Inferior parietal cortex (tissue), 1 donor: ENCODE data around the gene FXYD5.

Experiments used
- DNase-seq: peaks from one replicate; pipeline ENCODE4 v3.0.0-alpha.2; 2016; ENCODE audit errors: extremely low spot score

FXYD5 gene, protein sequence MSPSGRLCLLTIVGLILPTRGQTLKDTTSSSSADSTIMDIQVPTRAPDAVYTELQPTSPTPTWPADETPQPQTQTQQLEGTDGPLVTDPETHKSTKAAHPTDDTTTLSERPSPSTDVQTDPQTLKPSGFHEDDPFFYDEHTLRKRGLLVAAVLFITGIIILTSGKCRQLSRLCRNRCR

GRCh38 chr19:35154525-35155406 lies at the start of gene FXYD5:
TSS of gene FXYD5 (plus strand) at chr19:35154735. CDS start at chr19:35155551, 816 bp downstream.
- DNase-seq = no peak

- DNase-seq = no peak
Measured at GRCh38 chr19:35105047-35105410, 49.5 kb upstream of the FXYD5 start.

- DNase-seq = no peak
Measured at GRCh38 chr19:35105411-35106290, 48.9 kb upstream of the FXYD5 start.

- DNase-seq = peak; percentile 51
Measured at GRCh38 chr19:35106291-35106583, 48.3 kb upstream of the FXYD5 start.

DNA sequence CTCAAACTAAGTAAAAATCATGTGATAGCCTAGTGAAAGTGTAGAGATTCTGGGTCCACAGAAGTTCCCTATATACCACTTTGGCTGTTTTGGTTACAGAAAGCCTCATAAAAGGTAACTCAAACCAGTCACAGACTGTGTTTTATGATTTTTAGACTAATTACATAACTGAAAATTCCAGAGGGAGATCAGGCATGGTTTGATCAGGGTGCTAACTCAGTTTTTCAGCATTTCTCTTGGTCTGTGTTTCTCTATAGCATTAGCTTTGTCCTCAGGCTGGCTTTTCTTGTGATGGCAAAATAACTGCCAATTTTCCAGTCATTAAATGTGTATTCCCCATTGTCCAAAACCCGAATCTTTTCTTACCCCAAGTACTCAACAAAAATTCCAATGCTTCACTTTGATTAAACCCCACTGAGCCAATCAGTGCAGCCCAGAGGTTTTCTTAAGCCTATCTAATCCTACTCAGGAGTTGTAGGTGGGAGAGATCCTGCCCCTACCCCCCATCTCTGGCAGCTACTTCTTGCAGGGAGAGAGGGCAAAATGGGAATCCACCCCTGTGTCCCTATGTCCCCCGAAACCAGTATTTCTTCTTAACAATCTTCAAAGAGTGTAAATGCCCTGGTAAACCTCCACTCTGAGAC lies 47.5 kb upstream of the FXYD5 start:
- DNase-seq = peak; percentile 43

- peak; percentile 89 for DNase-seq
Measured at GRCh38 chr19:35107545-35107944, 47.0 kb upstream of the FXYD5 start.

DNA sequence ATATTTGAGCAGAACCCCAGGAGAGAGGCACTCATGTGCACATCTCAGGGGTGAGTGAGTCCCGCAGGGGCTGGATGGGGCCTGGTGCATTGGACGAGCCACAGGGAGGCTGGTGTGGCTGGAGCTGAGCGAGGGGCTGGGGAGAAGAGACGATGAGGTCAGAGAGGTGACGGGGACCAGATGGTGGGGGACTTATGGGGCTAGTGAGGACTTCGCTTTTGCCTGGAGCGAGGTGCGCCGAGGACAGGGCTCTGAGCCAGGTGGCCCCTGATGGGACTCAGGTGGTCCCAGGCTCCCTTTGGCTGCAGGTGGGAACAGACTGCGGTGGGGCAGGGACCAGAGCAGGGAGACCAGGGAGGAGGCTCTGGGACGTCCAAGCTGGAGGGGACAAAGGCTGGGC lies 45.8 kb upstream of the FXYD5 start:
- DNase-seq = no peak

DNA sequence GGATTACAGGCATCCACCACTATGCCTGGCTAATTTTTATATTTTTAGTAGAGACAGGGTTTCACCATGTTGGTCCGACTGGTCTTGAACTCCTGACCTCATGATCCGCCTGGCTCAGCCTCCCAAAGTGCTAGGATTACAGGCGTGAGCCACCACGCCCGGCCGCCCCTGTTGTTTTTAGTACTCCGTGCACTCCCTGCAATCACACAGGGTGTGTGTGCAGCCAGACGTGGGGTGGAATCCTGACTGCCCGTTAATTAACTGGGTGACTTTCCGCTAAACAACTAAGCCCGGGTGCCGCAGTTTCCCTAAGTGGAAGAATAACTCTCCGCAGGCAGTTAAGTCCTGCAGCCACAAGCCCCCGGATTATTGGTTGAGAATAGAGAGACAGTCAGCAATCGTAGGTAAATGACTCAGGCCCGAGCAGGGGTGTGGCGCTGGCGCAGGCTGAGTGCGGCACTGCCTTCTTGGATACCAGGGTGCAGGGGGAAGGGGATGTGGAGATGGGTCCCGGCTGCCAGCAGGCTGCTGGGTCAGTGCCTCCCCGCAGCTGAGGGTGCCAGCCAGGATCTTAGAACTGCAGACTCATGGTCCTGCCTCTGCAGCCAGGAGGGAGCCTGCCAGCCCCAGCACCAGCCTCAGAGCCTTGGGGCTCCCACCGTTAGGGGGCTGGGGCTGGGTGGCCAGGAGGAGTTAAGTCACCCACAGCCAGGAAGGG lies 45.0 kb upstream of the FXYD5 start:
- no peak for DNase-seq

DNA sequence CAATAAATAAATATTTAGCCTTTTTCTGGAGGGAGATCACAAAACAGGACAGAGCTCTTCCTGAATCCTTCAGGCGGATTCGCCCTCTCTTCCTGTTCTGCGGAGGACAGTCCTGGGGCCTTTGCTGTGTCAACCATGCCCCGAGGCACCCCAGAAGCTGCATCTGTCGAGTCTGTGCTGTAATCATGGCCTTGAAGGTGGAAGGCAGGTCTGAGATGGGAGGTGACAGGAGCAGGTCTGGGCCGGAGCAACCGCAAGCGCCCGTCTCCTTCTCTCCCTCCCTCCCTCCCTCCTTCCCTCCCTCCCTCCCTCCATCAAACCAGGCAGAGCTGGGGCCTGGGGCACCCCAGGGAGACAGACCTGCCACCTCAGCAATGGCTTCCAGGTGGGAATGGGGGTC lies 43.6 kb upstream of the FXYD5 start:
- DNase-seq = no peak

GRCh38 chr19:35112995-35113688 lies 41.4 kb upstream of the FXYD5 start:
- DNase-seq = no peak

DNA sequence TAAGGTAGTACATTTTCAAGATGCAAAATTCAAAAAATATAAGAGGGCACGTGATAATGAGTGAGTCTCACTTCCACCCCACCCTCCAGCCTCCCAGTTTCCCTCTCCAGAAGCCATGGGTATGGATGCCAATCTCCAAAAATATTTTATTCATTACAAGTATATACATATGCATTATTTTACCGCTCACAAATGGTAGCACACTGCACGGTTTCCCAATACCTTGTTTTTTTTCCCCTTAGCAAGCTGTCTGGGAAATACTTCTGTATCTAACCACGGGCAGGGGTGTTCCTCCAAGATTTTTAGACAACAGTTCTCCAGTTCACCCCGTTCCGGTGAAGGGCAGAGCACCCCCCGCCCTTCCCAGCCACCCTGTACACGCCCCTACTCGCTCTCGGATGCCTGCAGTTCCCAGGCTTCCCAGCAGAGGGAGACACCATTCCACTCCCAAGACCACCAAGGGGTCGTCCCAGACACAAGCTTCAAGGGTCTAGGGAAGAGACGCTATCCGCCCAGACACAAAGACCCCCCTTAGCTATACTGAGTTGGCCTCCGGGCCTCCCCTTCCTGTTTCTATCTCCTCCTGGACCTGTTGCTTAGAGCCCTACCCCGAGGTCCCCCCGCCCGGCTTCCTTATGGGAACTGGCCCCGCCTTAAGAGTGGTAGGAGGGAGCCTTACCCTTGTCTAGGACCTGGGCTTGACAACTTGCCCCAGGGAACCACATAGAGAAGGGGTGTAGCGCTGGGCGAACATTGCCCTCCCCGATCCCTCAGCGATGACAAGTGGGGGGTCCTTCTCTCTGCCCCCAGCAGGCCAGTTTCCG lies 40.0 kb upstream of the FXYD5 start:
- DNase-seq = peak; percentile 85

DNA sequence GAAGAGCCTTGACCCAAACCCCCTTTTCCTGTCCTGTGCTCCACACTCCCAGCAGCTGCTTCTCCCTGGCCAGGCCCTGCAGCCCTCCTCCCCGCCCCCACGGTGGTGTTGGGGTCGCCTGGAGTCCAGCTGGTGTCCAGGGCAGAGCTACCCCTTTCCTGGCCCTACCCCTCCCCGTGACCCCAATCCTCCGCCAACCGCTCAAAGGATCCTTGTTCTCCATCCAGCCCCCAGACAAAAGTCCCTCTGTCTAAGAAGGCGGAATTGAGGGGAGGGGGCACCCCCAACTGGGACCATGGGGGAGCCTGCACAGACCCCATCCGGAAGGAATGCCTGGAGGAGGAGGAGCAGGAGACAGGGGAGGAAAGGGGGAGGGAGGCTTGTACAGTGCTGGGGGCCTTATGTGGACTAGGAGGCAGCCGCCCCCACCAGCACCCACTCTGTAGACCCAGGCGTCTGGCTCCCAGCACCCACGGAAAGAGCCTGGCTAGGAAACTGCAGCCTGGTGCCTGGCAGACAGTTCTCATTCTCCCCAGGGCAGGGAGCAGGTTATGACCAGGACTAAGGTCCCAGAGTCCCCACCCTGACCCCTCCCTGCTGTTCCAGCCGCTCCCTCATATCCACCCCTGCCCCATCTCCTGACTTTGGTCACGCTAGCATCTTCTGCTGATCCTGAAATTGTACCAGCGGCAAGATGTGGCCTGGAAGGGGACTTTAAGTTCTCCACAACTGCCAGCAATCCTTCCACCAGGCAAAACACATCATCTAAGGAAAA lies 39.2 kb upstream of the FXYD5 start, which contains the start of gene FXYD3:
Gene FXYD3, plus strand, starts transcription at position 647 of the 775 bp plus-strand sequence. CDS start 3,554 bp downstream, outside the sequence.
- no peak for DNase-seq

- no peak for DNase-seq
Measured at GRCh38 chr19:35116072-35116801, 38.3 kb upstream of the FXYD5 start.

DNA sequence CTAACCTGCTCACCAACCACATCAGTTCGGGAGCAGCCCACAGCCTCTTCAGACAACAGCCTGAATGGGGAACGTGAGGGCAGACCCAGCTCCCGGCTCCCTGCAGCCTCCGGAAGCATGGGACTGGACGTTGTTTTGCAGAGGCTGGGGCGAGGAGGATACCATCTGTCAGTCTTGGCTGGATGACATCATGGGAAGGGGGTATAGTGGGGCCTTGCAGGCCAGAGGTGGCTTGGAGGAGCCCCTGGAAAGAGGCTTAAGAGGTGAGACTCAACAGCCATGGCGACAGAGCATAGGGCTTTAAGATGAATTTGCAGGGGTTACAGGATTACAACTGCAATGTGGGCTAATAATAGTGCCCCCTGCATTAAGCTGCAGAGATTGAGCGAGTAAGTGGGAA lies 37.4 kb upstream of the FXYD5 start:
- DNase-seq = no peak

- DNase-seq = no peak
Measured at GRCh38 chr19:35117799-35118198, 36.7 kb upstream of the FXYD5 start.

DNA sequence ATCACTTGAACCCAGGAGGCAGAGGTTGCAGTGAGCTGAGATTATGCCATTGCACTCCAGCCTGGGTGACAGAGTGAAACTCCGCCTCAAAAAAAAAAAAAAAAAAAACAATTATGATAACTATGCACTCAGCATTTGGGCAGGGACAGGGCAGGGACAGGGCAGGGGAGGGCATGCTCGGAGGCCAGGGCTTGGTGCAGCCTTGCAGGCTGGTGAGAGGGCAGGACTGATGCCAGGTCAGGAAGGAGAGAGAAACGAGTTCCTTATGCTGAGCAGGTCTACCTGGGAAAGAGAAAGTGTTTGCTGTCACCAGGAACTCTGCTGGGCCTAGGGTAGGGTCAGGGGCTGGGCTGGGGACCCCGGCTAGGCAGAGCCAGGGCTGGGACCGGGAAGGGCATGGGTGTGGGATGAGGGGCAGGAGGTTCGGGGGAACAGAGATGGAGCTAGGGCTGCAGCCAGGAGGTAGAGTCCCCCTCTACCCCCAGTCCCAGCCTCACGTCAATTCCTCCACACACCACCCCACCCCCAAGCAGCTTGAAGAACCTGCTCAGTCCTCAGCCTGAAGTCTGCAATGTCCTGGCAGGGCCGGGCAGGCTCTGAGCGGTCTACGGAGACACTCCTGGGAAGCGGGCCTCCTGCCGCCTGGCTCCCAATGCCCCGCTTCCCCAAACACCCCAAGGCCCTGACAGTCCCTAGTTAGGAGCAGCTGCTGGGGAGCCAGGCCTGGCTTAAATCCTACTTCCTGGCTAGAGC lies 36.1 kb upstream of the FXYD5 start:
- no peak for DNase-seq

DNA sequence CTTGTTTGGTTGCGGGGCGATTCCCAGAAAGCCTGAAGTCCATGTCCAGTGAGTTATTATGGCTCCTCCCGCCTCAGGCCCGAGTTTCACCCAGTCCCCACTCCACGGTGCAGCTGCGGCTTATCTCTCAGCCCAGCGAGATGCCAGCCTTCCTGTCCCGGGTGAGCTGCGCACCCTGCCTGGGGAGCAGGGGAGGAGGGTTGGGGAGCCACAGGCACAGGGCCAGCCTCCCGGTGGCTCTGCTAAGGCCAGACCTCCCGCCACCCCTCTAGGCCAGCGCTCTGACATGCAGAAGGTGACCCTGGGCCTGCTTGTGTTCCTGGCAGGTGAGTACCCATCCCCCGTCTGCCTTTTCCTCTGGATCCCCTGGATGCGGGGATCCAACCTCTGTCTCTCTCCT lies 35.4 kb upstream of the FXYD5 start:
- no peak for DNase-seq
